Measurements from ENCODE around the gene C20orf173.
"Not testable (repeated sequence)": the region's sequence is repeated elsewhere in the genome, so short reads cannot be mapped to it uniquely, and the experiment has no call there.

Gene C20orf173

GRCh38 chr20:35552914-35553313, 23.5 kb upstream of the C20orf173 start:
- Histone ChIP-seq H3K27me3 (ENCODE audit: control insufficient read depth in 2 of 2, insufficient read depth in 2 of 2, low read length in 2 of 2) (no peaks in the 10 kb centered on the region), H3K27ac (ENCODE audit: low read depth in 2 of 2, low read length in 2 of 2) (no peak overlapping the region), H3K9me3 (ENCODE audit: control insufficient read depth in 2 of 2, low read length in 2 of 2) (no peaks in the 10 kb centered on the region), H3K4me1 (ENCODE audit: control insufficient read depth in 2 of 2, insufficient read depth in 2 of 2, low read length in 2 of 2) (no peaks in the 10 kb centered on the region), H3K9ac (ENCODE audit: low read depth in 1 of 2, low read length in 2 of 2) (no peak overlapping the region), H3K4me3 (ENCODE audit: low read length in 2 of 2) (no peak overlapping the region), H3K36me3 (ENCODE audit: control insufficient read depth in 2 of 2, insufficient read depth in 2 of 2, low read length in 2 of 2) (peaks cover 53 to 77% of the 10 kb centered on the region in 2 donors)

GRCh38 chr20:35551503-35551902, 22.1 kb upstream of the C20orf173 start:
- Histone ChIP-seq H3K27ac (ENCODE audit: low read depth in 2 of 2, low read length in 2 of 2) (no peak overlapping the region), H3K4me1 (ENCODE audit: control insufficient read depth in 2 of 2, insufficient read depth in 2 of 2, low read length in 2 of 2) (no peaks in the 10 kb centered on the region), H3K9me3 (ENCODE audit: control insufficient read depth in 2 of 2, low read length in 2 of 2) (no peaks in the 10 kb centered on the region), H3K27me3 (ENCODE audit: control insufficient read depth in 2 of 2, insufficient read depth in 2 of 2, low read length in 2 of 2) (no peaks in the 10 kb centered on the region), H3K4me3 (ENCODE audit: low read length in 2 of 2) (no peak overlapping the region), H3K36me3 (ENCODE audit: control insufficient read depth in 2 of 2, insufficient read depth in 2 of 2, low read length in 2 of 2) (peaks cover 56 to 70% of the 10 kb centered on the region in 2 donors), H3K9ac (ENCODE audit: low read depth in 1 of 2, low read length in 2 of 2) (no peak overlapping the region)

GRCh38 chr20:35547329-35547728, 17.9 kb upstream of the C20orf173 start:
- H3K4me3 ChIP-seq (ENCODE audit: low read length in 2 of 2), result no peak overlapping the region
- no peak overlapping the region for H3K9ac ChIP-seq (ENCODE audit: low read depth in 1 of 2, low read length in 2 of 2)
- H3K4me1 ChIP-seq (ENCODE audit: control insufficient read depth in 2 of 2, insufficient read depth in 2 of 2, low read length in 2 of 2), result peaks cover 0 to 3% of the 10 kb centered on the region in 2 donors
- no peaks in the 10 kb centered on the region for H3K27me3 ChIP-seq (ENCODE audit: control insufficient read depth in 2 of 2, insufficient read depth in 2 of 2, low read length in 2 of 2)
- no peaks in the 10 kb centered on the region for H3K9me3 ChIP-seq (ENCODE audit: control insufficient read depth in 2 of 2, low read length in 2 of 2)
- H3K36me3 ChIP-seq (ENCODE audit: control insufficient read depth in 2 of 2, insufficient read depth in 2 of 2, low read length in 2 of 2), result peaks cover 43 to 59% of the 10 kb centered on the region in 2 donors
- no peak overlapping the region for H3K27ac ChIP-seq (ENCODE audit: low read depth in 2 of 2, low read length in 2 of 2)

- no peak overlapping the region for H3K27ac ChIP-seq (ENCODE audit: low read depth in 2 of 2, low read length in 2 of 2)
- H3K36me3 ChIP-seq (ENCODE audit: control insufficient read depth in 2 of 2, insufficient read depth in 2 of 2, low read length in 2 of 2), result peaks cover 33 to 47% of the 10 kb centered on the region in 2 donors
- H3K9ac ChIP-seq (ENCODE audit: low read depth in 1 of 2, low read length in 2 of 2), result no peak overlapping the region
- H3K4me1 ChIP-seq (ENCODE audit: control insufficient read depth in 2 of 2, insufficient read depth in 2 of 2, low read length in 2 of 2), result peaks cover 0 to 9% of the 10 kb centered on the region in 2 donors
- H3K4me3 ChIP-seq (ENCODE audit: low read length in 2 of 2), result no peak overlapping the region
- no peaks in the 10 kb centered on the region for H3K27me3 ChIP-seq (ENCODE audit: control insufficient read depth in 2 of 2, insufficient read depth in 2 of 2, low read length in 2 of 2)
- H3K9me3 ChIP-seq (ENCODE audit: control insufficient read depth in 2 of 2, low read length in 2 of 2), result no peaks in the 10 kb centered on the region
Measured at GRCh38 chr20:35546127-35546526, 16.7 kb upstream of the C20orf173 start.

- not testable (repeated sequence) for H3K4me3 ChIP-seq (ENCODE audit: low read length in 2 of 2); H3K9me3 ChIP-seq (ENCODE audit: control insufficient read depth in 2 of 2, low read length in 2 of 2); H3K9ac ChIP-seq (ENCODE audit: low read depth in 1 of 2, low read length in 2 of 2); H3K27ac ChIP-seq (ENCODE audit: low read depth in 2 of 2, low read length in 2 of 2); H3K27me3 ChIP-seq (ENCODE audit: control insufficient read depth in 2 of 2, insufficient read depth in 2 of 2, low read length in 2 of 2)
- H3K36me3 ChIP-seq (ENCODE audit: control insufficient read depth in 2 of 2, insufficient read depth in 2 of 2, low read length in 2 of 2), result peaks cover 26 to 40% of the 10 kb centered on the region in 2 donors
- peaks cover 0 to 10% of the 10 kb centered on the region in 2 donors for H3K4me1 ChIP-seq (ENCODE audit: control insufficient read depth in 2 of 2, insufficient read depth in 2 of 2, low read length in 2 of 2)
Measured at GRCh38 chr20:35544941-35545340, 15.5 kb upstream of the C20orf173 start.

GRCh38 chr20:35544436-35544835, 15.0 kb upstream of the C20orf173 start:
- H3K36me3 ChIP-seq (ENCODE audit: control insufficient read depth in 2 of 2, insufficient read depth in 2 of 2, low read length in 2 of 2), result peaks cover 24 to 37% of the 10 kb centered on the region in 2 donors
- H3K9me3 ChIP-seq (ENCODE audit: control insufficient read depth in 2 of 2, low read length in 2 of 2), result no peaks in the 10 kb centered on the region
- H3K9ac ChIP-seq (ENCODE audit: low read depth in 1 of 2, low read length in 2 of 2), result no peak overlapping the region
- H3K27ac ChIP-seq (ENCODE audit: low read depth in 2 of 2, low read length in 2 of 2), result no peak overlapping the region
- no peaks in the 10 kb centered on the region for H3K27me3 ChIP-seq (ENCODE audit: control insufficient read depth in 2 of 2, insufficient read depth in 2 of 2, low read length in 2 of 2)
- peaks cover 0 to 10% of the 10 kb centered on the region in 2 donors for H3K4me1 ChIP-seq (ENCODE audit: control insufficient read depth in 2 of 2, insufficient read depth in 2 of 2, low read length in 2 of 2)
- no peak overlapping the region for H3K4me3 ChIP-seq (ENCODE audit: low read length in 2 of 2)

GRCh38 chr20:35542990-35543389, 13.5 kb upstream of the C20orf173 start:
- H3K4me3 ChIP-seq (ENCODE audit: low read length in 2 of 2), result no peak overlapping the region
- no peak overlapping the region for H3K27ac ChIP-seq (ENCODE audit: low read depth in 2 of 2, low read length in 2 of 2)

GRCh38 chr20:35541783-35542662, 12.6 kb upstream of the C20orf173 start, which contains the start of gene ERGIC3:
ERGIC3 (plus strand) TSS chr20:35542078; CDS start chr20:35542098, 20 bp downstream.
- Histone ChIP-seq H3K27ac (ENCODE audit: low read depth in 2 of 2, low read length in 2 of 2) (peak within 1 kb of the TSS; percentile 81 to 84), H3K4me3 (ENCODE audit: low read length in 2 of 2) (peak within 1 kb of the TSS; percentile 88 to 94)

More at GRCh38 chr20:35542990-35543389, 13.5 kb upstream of the C20orf173 start:
- Histone ChIP-seq H3K9ac (ENCODE audit: low read depth in 1 of 2, low read length in 2 of 2) (no peak overlapping the region), H3K27me3 (ENCODE audit: control insufficient read depth in 2 of 2, insufficient read depth in 2 of 2, low read length in 2 of 2) (no peaks in the 10 kb centered on the region), H3K9me3 (ENCODE audit: control insufficient read depth in 2 of 2, low read length in 2 of 2) (no peaks in the 10 kb centered on the region), H3K4me1 (ENCODE audit: control insufficient read depth in 2 of 2, insufficient read depth in 2 of 2, low read length in 2 of 2) (peaks cover 0 to 10% of the 10 kb centered on the region in 2 donors), H3K36me3 (ENCODE audit: control insufficient read depth in 2 of 2, insufficient read depth in 2 of 2, low read length in 2 of 2) (peaks cover 14 to 25% of the 10 kb centered on the region in 2 donors)

GRCh38 chr20:35541118-35541782, 11.8 kb upstream of the C20orf173 start:
- H3K4me1 ChIP-seq (ENCODE audit: control insufficient read depth in 2 of 2, insufficient read depth in 2 of 2, low read length in 2 of 2), result peaks cover 0 to 10% of the 10 kb centered on the region in 2 donors
- no peaks in the 10 kb centered on the region for H3K27me3 ChIP-seq (ENCODE audit: control insufficient read depth in 2 of 2, insufficient read depth in 2 of 2, low read length in 2 of 2)
- H3K4me3 ChIP-seq (ENCODE audit: low read length in 2 of 2), result peak overlapping the region; percentile 88 to 94
- H3K27ac ChIP-seq (ENCODE audit: low read depth in 2 of 2, low read length in 2 of 2), result no peak overlapping the region
- H3K9ac ChIP-seq (ENCODE audit: low read depth in 1 of 2, low read length in 2 of 2), result peak overlapping the region in 1 of 2 donors; percentile 81
- peaks cover 8 to 18% of the 10 kb centered on the region in 2 donors for H3K36me3 ChIP-seq (ENCODE audit: control insufficient read depth in 2 of 2, insufficient read depth in 2 of 2, low read length in 2 of 2)
- H3K9me3 ChIP-seq (ENCODE audit: control insufficient read depth in 2 of 2, low read length in 2 of 2), result no peaks in the 10 kb centered on the region

More at GRCh38 chr20:35541783-35542662, 12.6 kb upstream of the C20orf173 start, which contains the start of gene ERGIC3:
- Histone ChIP-seq H3K9ac (ENCODE audit: low read depth in 1 of 2, low read length in 2 of 2) (peak within 1 kb of the TSS; percentile 81 to 85), H3K36me3 (ENCODE audit: control insufficient read depth in 2 of 2, insufficient read depth in 2 of 2, low read length in 2 of 2) (peaks cover 8 to 18% of the 10 kb centered on the region in 2 donors), H3K27me3 (ENCODE audit: control insufficient read depth in 2 of 2, insufficient read depth in 2 of 2, low read length in 2 of 2) (no peaks in the 10 kb centered on the region), H3K9me3 (ENCODE audit: control insufficient read depth in 2 of 2, low read length in 2 of 2) (no peaks in the 10 kb centered on the region), H3K4me1 (ENCODE audit: control insufficient read depth in 2 of 2, insufficient read depth in 2 of 2, low read length in 2 of 2) (peaks cover 0 to 10% of the 10 kb centered on the region in 2 donors)

GRCh38 chr20:35539756-35540212, 10.3 kb upstream of the C20orf173 start:
- H3K9me3 ChIP-seq (ENCODE audit: control insufficient read depth in 2 of 2, low read length in 2 of 2), result no peaks in the 10 kb centered on the region
- H3K4me3 ChIP-seq (ENCODE audit: low read length in 2 of 2), result peak overlapping the region in 1 of 2 donors; percentile 48
- peaks cover 0 to 10% of the 10 kb centered on the region in 2 donors for H3K4me1 ChIP-seq (ENCODE audit: control insufficient read depth in 2 of 2, insufficient read depth in 2 of 2, low read length in 2 of 2)
- H3K27me3 ChIP-seq (ENCODE audit: control insufficient read depth in 2 of 2, insufficient read depth in 2 of 2, low read length in 2 of 2), result no peaks in the 10 kb centered on the region
- H3K36me3 ChIP-seq (ENCODE audit: control insufficient read depth in 2 of 2, insufficient read depth in 2 of 2, low read length in 2 of 2), result peaks cover 2 to 10% of the 10 kb centered on the region in 2 donors
- H3K27ac ChIP-seq (ENCODE audit: low read depth in 2 of 2, low read length in 2 of 2), result no peak overlapping the region
- no peak overlapping the region for H3K9ac ChIP-seq (ENCODE audit: low read depth in 1 of 2, low read length in 2 of 2)

Measured in mucosa of rectum (tissue), 2 donors.